HepG2 (cell line): ENCODE data around the gene MTHFSD. TPM values are rescaled to one million over a fixed set of nuclear protein-coding genes. Genes with fewer than 3 reads are reported as not detected.

ENCODE experiments used
- ATAC-seq: fragments of 200-7000 bp; cut with Tn5 transposase; 3 replicates; pipeline ENCODE4 v1.9.1; 2020; ENCODE audit warnings: mild to moderate bottlenecking, moderate library complexity
- BruUV-seq: library from RNA; stranded (reverse); fragments of 400-500 nt; replicated peaks from 2 replicates; lab custom pipeline; 2021; lab: Mats Ljungman, UMichigan
- CTCF ChIA-PET: fragments of 300-600 bp; formaldehyde crosslinking; extraction: SDS; loops from one replicate; lab custom pipeline; 2021; ENCODE audit warnings: low total read pairs, inconsistent platforms, low intra/inter-chr PET ratio; lab: Yijun Ruan, JAX
- POLR2A ChIA-PET: fragments of 350-600 bp; sonication (Branson Sonifier 250); formaldehyde crosslinking; loops from one replicate; lab custom pipeline; 2020; ENCODE audit warnings: antibody characterized with exemption, inconsistent platforms; lab: Yijun Ruan, JAX
- DNase-seq: peaks from one replicate; pipeline ENCODE4 v3.0.0-alpha.2; 2015; ENCODE audit warnings: low spot score
- FAIRE-seq: peaks from 3 replicates; lab custom pipeline; 2011; peaks lifted over from hg19 to GRCh38; lab: Jason Lieb, UNC
- H2AFZ ChIP-seq: one replicate; pipeline ENCODE4 v1.6.1; 2011; ENCODE audit warnings: low read length, inconsistent platforms
- H3K27ac ChIP-seq: fragments of 300-600 bp; 3 replicates; pipeline ENCODE4 v1.8.0; 2011; ENCODE audit warnings: mixed run types, mild to moderate bottlenecking, mixed read lengths, low read length, inconsistent platforms; ENCODE audit not compliant: insufficient read depth; ENCODE audit errors: extremely low read length
- H3K27me3 ChIP-seq, 2 experiments: fragments of 200-600 bp in 1 of 2; 2 replicates in 1 of 2; 3 replicates in 1 of 2; pipeline versions ENCODE4 v1.6.0 to v1.8.0; 2011; ENCODE audit warnings: low read length in 2 of 2, mild to moderate bottlenecking in 2 of 2, moderate library complexity in 2 of 2, inconsistent platforms in 1 of 2; ENCODE audit not compliant: insufficient read depth in 2 of 2, control insufficient read depth in 1 of 2
- H3K36me3 ChIP-seq, 2 experiments: fragments of 200-600 bp in 1 of 2; replicated peaks in 1 of 2; 2 replicates in 1 of 2; 3 replicates in 1 of 2; pipeline versions ENCODE4 v1.5.1 to v1.8.0; 2011; ENCODE audit warnings: low read length in 2 of 2, inconsistent platforms in 1 of 2; ENCODE audit not compliant: insufficient read depth in 2 of 2, control insufficient read depth in 1 of 2
- H3K4me1 ChIP-seq: 2 replicates; pipeline ENCODE4 v1.5.1; 2012; ENCODE audit warnings: low read length, inconsistent platforms; ENCODE audit not compliant: insufficient read depth
- H3K4me2 ChIP-seq: 2 replicates; pipeline ENCODE4 v1.6.0; 2011; ENCODE audit warnings: low read depth, low read length, inconsistent platforms
- H3K4me3 ChIP-seq, 3 experiments: fragments of 200-600 bp in 1 of 3; sonication (generic), shearing (Covaris generic) in 1 of 3; replicated peaks in 1 of 3; 2 replicates each; pipeline ENCODE4 v1.5.1; 2011 to 2016; ENCODE audit warnings: low read length in 3 of 3, inconsistent platforms in 2 of 3, low read depth in 2 of 3, mild to moderate bottlenecking in 2 of 3, control low read depth in 1 of 3, mixed read lengths in 1 of 3; ENCODE audit not compliant: insufficient read depth in 1 of 3
- H3K79me2 ChIP-seq: one replicate; pipeline ENCODE4 v1.6.1; 2011; ENCODE audit warnings: low read length, inconsistent platforms; ENCODE audit not compliant: insufficient read depth
- H3K9ac ChIP-seq: 2 replicates; pipeline ENCODE4 v1.6.0; 2011; ENCODE audit warnings: mild to moderate bottlenecking, low read depth, low read length, inconsistent platforms; ENCODE audit not compliant: insufficient read depth
- H3K9me3 ChIP-seq: 2 replicates; pipeline ENCODE4 v1.5.1; 2012; ENCODE audit warnings: mild to moderate bottlenecking, low read length
- H4K20me1 ChIP-seq: 2 replicates; pipeline ENCODE4 v1.6.0; 2011; ENCODE audit warnings: inconsistent platforms, mild to moderate bottlenecking, low read length, moderate library complexity; ENCODE audit not compliant: insufficient read depth
- NFIB ChIP-seq: sonication (generic); formaldehyde crosslinking; IDR thresholded peaks from 2 replicates; pipeline ENCODE4 v1.9.0; 2021; ENCODE audit warnings: missing genetic modification reagents, mild to moderate bottlenecking, borderline replicate concordance
- SMYD3 ChIP-seq: sonication (generic); formaldehyde crosslinking; IDR thresholded peaks from 2 replicates; pipeline ENCODE4 v1.8.1; 2023; ENCODE audit warnings: mild to moderate bottlenecking, missing genetic modification reagents
- SRF ChIP-seq: IDR thresholded peaks from 2 replicates; pipeline ENCODE4 v1.6.1; 2011; ENCODE audit warnings: mild to moderate bottlenecking, low read depth, low read length, moderate library complexity
- ZNF431 ChIP-seq: sonication (generic); formaldehyde crosslinking; IDR thresholded peaks from 2 replicates; pipeline ENCODE4 v1.9.0; 2022; ENCODE audit warnings: missing genetic modification reagents, low read depth, mild to moderate bottlenecking, borderline replicate concordance
- ZNF775 ChIP-seq: sonication (generic); formaldehyde crosslinking; IDR thresholded peaks from 2 replicates; pipeline ENCODE4 v1.4.0; 2020; ENCODE audit warnings: missing genetic modification reagents, mild to moderate bottlenecking, moderate library complexity, borderline replicate concordance
- ZNF788 ChIP-seq: sonication (generic); formaldehyde crosslinking; IDR thresholded peaks from 2 replicates; pipeline ENCODE4 v1.5.0; 2020; ENCODE audit warnings: mild to moderate bottlenecking, missing genetic modification reagents, borderline replicate concordance
- WGBS: methylation state at CpG from one replicate; pipeline ENCODE4 v1.1.6; 2017; ENCODE audit warnings: low lambda C conversion rate; 5-methylcytosine and 5-hydroxymethylcytosine counted together
- in situ Hi-C: cut with HindIII; loops from 2 replicates; pipeline ENCODE4 v1.10.0; 2017; ENCODE audit warnings: low pct_unique_long_range_greater_than_20kb; ENCODE audit not compliant: extremely low pct_ligation_motif_present
- intact Hi-C: fragments of 100-400 bp; cut with micrococcal nuclease; formaldehyde crosslinking; loops from one replicate; pipeline ENCODE4 v1.10.0; 2022; ENCODE audit not compliant: unreplicated experiment
- polyA plus RNA-seq, 8 experiments: library from polyadenylated mRNA; depleted of rRNA in 3 of 8; stranded (reverse) in 7 of 8; unstranded in 1 of 8; fragments of >200 nt; fragmentation: Illumina TruSeq in 4 of 8; extraction: Trizol in 4 of 8; gene quantifications; 2 replicates each; pipeline versions ENCODE4 v1.2.1 to v1.2.3, GENCODE V29; 2011 to 2016; ENCODE audit warnings: low read depth in 4 of 8, missing spikeins in 1 of 8, mixed read lengths in 1 of 8; ENCODE audit not compliant: insufficient read depth in 1 of 8
- total RNA-seq, 5 experiments: library from RNA; depleted of rRNA; stranded (reverse); fragments of >200 nt; fragmentation: Illumina TruSeq; extraction: Trizol; gene quantifications; 2 replicates each; pipeline ENCODE4 v1.2.3, GENCODE V29; 2016; ENCODE audit warnings: low read depth in 1 of 5
- TF ChIP-seq, protein P1 (sequence below): sonication (generic); formaldehyde crosslinking; IDR thresholded peaks from 2 replicates; pipeline ENCODE4 v1.8.1; 2022; ENCODE audit warnings: mild to moderate bottlenecking, missing genetic modification reagents
- TF ChIP-seq, protein P2 (sequence below), 2 experiments: fragments of 450-650 bp in 1 of 2; sonication (generic) in 1 of 2; formaldehyde crosslinking in 1 of 2; IDR thresholded peaks; 2 replicates each; pipeline versions ENCODE4 v1.6.1 to v1.8.0; 2016 to 2022; ENCODE audit warnings: antibody characterized with exemption in 1 of 2, mild to moderate bottlenecking in 1 of 2, missing genetic modification reagents in 1 of 2
- TF ChIP-seq, protein P3 (sequence below): sonication (generic); formaldehyde crosslinking; IDR thresholded peaks from 2 replicates; pipeline ENCODE4 v1.4.0; 2020; ENCODE audit warnings: missing genetic modification reagents
- TF ChIP-seq, protein P4 (sequence below): sonication (generic); formaldehyde crosslinking; IDR thresholded peaks from 2 replicates; pipeline ENCODE4 v1.4.0; 2020; ENCODE audit warnings: low read depth, mild to moderate bottlenecking, missing genetic modification reagents

The MTHFSD gene
- total and polyA plus RNA-seq, 2 of the 13 experiments (the other 11 are each of a cell fraction or from before 2014, with no cell fraction given), result 14.2 to 16.3 TPM

DNA sequence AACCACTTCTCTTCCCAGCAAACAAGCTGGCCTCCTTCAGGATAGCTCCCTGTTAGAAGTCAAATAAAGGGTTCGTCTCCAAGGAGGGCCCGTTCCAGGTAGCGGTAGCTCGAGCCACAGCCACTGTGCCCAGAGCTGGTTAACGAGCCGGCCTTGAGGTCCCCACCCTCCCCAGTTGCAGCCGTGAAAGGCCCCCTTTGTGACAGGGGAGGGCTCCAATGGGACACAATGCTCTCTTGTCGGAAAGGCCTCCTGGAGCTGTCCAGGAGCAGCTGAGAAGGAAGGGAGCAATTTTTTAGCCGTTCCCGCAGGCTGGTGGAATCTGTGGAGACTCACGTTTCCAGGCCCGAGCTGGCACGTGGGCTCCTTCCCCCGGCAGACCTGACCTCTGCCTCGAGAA, 74.6 kb downstream of the MTHFSD start:
- no peaks in the 10 kb centered on the region for H3K79me2 ChIP-seq
- no peak overlapping the region for H3K4me2 ChIP-seq
- no peak overlapping the region for H3K4me3 ChIP-seq
- no peak overlapping the region for H2AFZ ChIP-seq
- intact Hi-C loops, result no loop called here
- no peaks in the 10 kb centered on the region for H3K36me3 ChIP-seq
- no peak overlapping the region for H3K27ac ChIP-seq
- no peaks in the 10 kb centered on the region; the same call in 1 of the 2 replicates for H3K9me3 ChIP-seq
- BruUV-seq, result no TSS peak
- in situ Hi-C loops, result no loop called here
- no peak for DNase-seq
- ChIA-PET POLR2A (no interaction called here), CTCF (no interaction called here)
- no peak for ATAC-seq
- no peak overlapping the region for H3K9ac ChIP-seq
- WGBS, result 24% methylated on average over 14 of the region's 15 CpGs
- peaks cover 6 to 42% of the 10 kb centered on the region in 2 experiments; a peak in 4 of 5 replicates for H3K27me3 ChIP-seq
- no peak for FAIRE-seq
- no peaks in the 10 kb centered on the region for H4K20me1 ChIP-seq
- no peaks in the 10 kb centered on the region for H3K4me1 ChIP-seq
- TF ChIP-seq SMYD3 (no peak), ZNF431 (CRISPR knock-in tag) (no peak), SRF (no peak), ZNF775 (CRISPR knock-in tag) (no peak), ZNF788 (CRISPR knock-in tag) (no peak), NFIB (CRISPR knock-in tag) (no peak)
- TF ChIP-seq, protein P1, sequence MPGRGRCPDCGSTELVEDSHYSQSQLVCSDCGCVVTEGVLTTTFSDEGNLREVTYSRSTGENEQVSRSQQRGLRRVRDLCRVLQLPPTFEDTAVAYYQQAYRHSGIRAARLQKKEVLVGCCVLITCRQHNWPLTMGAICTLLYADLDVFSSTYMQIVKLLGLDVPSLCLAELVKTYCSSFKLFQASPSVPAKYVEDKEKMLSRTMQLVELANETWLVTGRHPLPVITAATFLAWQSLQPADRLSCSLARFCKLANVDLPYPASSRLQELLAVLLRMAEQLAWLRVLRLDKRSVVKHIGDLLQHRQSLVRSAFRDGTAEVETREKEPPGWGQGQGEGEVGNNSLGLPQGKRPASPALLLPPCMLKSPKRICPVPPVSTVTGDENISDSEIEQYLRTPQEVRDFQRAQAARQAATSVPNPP, result no peak
- TF ChIP-seq, protein P2, sequence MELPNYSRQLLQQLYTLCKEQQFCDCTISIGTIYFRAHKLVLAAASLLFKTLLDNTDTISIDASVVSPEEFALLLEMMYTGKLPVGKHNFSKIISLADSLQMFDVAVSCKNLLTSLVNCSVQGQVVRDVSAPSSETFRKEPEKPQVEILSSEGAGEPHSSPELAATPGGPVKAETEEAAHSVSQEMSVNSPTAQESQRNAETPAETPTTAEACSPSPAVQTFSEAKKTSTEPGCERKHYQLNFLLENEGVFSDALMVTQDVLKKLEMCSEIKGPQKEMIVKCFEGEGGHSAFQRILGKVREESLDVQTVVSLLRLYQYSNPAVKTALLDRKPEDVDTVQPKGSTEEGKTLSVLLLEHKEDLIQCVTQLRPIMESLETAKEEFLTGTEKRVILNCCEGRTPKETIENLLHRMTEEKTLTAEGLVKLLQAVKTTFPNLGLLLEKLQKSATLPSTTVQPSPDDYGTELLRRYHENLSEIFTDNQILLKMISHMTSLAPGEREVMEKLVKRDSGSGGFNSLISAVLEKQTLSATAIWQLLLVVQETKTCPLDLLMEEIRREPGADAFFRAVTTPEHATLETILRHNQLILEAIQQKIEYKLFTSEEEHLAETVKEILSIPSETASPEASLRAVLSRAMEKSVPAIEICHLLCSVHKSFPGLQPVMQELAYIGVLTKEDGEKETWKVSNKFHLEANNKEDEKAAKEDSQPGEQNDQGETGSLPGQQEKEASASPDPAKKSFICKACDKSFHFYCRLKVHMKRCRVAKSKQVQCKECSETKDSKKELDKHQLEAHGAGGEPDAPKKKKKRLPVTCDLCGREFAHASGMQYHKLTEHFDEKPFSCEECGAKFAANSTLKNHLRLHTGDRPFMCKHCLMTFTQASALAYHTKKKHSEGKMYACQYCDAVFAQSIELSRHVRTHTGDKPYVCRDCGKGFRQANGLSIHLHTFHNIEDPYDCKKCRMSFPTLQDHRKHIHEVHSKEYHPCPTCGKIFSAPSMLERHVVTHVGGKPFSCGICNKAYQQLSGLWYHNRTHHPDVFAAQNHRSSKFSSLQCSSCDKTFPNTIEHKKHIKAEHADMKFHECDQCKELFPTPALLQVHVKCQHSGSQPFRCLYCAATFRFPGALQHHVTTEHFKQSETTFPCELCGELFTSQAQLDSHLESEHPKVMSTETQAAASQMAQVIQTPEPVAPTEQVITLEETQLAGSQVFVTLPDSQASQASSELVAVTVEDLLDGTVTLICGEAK (IDR thresholded peaks at IDR 0.05), result no peak
- TF ChIP-seq, protein P2 (CRISPR knock-in tag; IDR thresholded peaks at IDR 0.05), result no peak
- TF ChIP-seq, protein P3, sequence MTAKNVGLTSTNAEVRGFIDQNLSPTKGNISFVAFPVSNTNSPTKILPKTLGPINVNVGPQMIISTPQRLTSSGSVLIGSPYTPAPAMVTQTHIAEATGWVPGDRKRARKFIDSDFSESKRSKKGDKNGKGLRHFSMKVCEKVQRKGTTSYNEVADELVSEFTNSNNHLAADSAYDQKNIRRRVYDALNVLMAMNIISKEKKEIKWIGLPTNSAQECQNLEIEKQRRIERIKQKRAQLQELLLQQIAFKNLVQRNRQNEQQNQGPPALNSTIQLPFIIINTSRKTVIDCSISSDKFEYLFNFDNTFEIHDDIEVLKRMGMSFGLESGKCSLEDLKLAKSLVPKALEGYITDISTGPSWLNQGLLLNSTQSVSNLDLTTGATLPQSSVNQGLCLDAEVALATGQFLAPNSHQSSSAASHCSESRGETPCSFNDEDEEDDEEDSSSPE (CRISPR knock-in tag), result no peak
- TF ChIP-seq, protein P4, sequence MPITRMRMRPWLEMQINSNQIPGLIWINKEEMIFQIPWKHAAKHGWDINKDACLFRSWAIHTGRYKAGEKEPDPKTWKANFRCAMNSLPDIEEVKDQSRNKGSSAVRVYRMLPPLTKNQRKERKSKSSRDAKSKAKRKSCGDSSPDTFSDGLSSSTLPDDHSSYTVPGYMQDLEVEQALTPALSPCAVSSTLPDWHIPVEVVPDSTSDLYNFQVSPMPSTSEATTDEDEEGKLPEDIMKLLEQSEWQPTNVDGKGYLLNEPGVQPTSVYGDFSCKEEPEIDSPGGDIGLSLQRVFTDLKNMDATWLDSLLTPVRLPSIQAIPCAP (CRISPR knock-in tag), result no peak
